Central memory CD8-positive, alpha-beta T cell (primary cell): ENCODE data around the gene CARMIL1.

Experiments used
- ATAC-seq: fragments of 150-1000 bp; cut with Tn5 transposase; replicated peaks from 2 replicates; pipeline ENCODE4 v1.10.0; 2022; ENCODE audit warnings: mild to moderate bottlenecking, moderate FRiP score, moderate number of reproducible peaks; ENCODE audit not compliant: poor library complexity, severe bottlenecking; ENCODE audit errors: extremely low read depth
- DNase-seq, 2 donors: peaks; one replicate each; pipeline ENCODE4 v3.0.0; 2021; ENCODE audit warnings: low spot score in 2 of 2
- H3K27ac Mint-ChIP-seq: one replicate; pipeline ENCODE4 v1.8.0; 2022; ENCODE audit warnings: low read depth, mild to moderate bottlenecking, moderate library complexity, mixed read lengths
- H3K27me3 Mint-ChIP-seq: one replicate; pipeline ENCODE4 v1.8.0; 2022; ENCODE audit warnings: mixed read lengths
- H3K36me3 Mint-ChIP-seq: one replicate; pipeline ENCODE4 v1.8.0; 2022; ENCODE audit warnings: mild to moderate bottlenecking, moderate library complexity, mixed read lengths; ENCODE audit not compliant: insufficient read depth
- H3K4me1 Mint-ChIP-seq: one replicate; pipeline ENCODE4 v1.8.0; 2022; ENCODE audit warnings: mixed read lengths
- H3K4me3 Mint-ChIP-seq: one replicate; pipeline ENCODE4 v1.8.0; 2022; ENCODE audit warnings: mild to moderate bottlenecking, moderate library complexity, mixed read lengths
- H3K9me3 Mint-ChIP-seq: one replicate; pipeline ENCODE4 v1.8.0; 2022; ENCODE audit warnings: mixed read lengths

CARMIL1 gene

DNA sequence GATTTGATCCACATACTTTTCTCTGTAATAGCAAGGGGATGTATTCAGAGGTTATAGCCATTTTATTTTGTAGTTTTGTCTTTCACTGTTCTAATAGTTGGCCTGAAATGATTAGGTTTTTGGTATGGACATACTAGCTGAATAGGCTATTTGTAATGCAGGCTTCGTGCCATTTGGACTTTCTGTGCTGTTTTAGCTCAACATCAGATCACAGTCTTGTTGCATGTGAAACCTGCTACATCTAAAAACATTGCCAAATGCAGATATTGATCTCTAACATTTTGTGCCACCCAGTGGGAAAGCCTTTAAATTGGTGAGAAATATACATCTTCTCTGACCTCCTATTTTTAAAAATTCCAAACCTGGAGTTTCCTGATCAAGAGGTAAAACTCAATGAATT is 215.3 kb downstream of the CARMIL1 start:
- Mint-ChIP-seq H3K9me3 (no peaks in the 10 kb centered on the region), H3K27me3 (no peaks in the 10 kb centered on the region), H3K4me3 (no peak overlapping the region), H3K36me3 (peaks cover 3% of the 10 kb centered on the region), H3K27ac (no peak overlapping the region), H3K4me1 (peaks cover 8% of the 10 kb centered on the region)
- DNase-seq (no peak), ATAC-seq (no peak)

DNA sequence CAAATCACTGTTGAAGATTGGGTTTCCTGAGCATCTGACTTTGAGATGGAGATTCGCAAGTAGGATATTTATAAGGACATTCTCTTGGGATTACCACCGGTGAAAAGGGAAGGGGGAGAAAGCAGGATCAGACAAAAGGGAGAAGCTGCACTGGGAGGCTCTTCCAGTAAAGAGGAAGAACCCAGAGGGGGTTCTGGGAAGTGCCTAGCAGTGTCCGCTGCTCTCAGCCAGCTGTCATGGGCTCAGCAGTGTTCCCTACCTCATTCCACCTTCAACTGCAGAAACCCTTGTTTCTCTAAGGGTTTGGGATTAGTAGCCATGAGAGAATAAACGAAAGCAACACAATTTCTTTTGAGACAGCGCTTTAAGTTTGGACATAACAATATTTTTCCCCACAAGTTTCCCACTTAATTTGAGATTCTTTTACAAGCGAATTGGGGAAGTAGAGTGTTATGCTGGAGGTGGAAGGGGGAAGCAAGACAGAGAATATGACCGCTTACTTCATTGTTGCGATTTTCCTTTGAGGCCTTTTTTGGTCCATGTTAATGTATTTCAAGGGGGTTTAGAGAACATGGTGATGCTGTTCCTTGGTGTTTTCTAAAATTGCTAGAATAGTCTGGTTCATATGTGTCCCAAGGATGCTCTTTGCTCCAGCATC is 218.3 kb downstream of the CARMIL1 start:
- no peak overlapping the region for H3K4me3 Mint-ChIP-seq
- DNase-seq: no peak

DNA sequence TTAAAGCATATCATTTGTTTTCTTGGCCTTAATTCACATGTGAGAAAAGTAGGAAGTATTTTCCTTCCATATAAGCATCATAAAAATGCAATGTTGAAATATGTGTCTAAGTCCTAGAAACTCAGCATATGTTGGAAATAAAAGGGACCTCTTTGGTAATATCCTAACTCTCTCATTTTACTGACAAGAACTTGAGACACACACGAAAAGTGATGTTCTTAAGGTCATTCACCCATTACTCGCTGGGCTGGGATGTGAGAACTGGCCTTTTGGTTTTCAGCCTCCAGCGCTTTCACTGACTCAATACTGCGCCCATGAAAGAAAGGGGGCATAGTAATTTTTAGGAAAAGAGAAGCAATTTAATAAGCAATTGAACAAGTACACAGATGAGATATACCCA is 219.3 kb downstream of the CARMIL1 start:
- H3K27ac Mint-ChIP-seq: no peak overlapping the region
- no peaks in the 10 kb centered on the region for H3K4me1 Mint-ChIP-seq

More for the DNA sequence above, 218.3 kb downstream of the CARMIL1 start:
- Mint-ChIP-seq H3K36me3 (no peaks in the 10 kb centered on the region), H3K4me1 (no peaks in the 10 kb centered on the region), H3K27ac (no peak overlapping the region), H3K9me3 (no peaks in the 10 kb centered on the region), H3K27me3 (no peaks in the 10 kb centered on the region)
- no peak for ATAC-seq

GRCh38 chr6:25499615-25500235 is 220.6 kb downstream of the CARMIL1 start:
- ATAC-seq: no peak
- Mint-ChIP-seq H3K9me3 (no peaks in the 10 kb centered on the region), H3K27ac (no peak overlapping the region), H3K4me1 (no peaks in the 10 kb centered on the region), H3K4me3 (no peak overlapping the region), H3K36me3 (no peaks in the 10 kb centered on the region), H3K27me3 (no peaks in the 10 kb centered on the region)
- no peak for DNase-seq

More for the DNA sequence above, 219.3 kb downstream of the CARMIL1 start:
- H3K36me3 Mint-ChIP-seq: no peaks in the 10 kb centered on the region
- H3K9me3 Mint-ChIP-seq: no peaks in the 10 kb centered on the region
- ATAC-seq (no peak), DNase-seq (no peak)
- H3K4me3 Mint-ChIP-seq: no peak overlapping the region
- no peaks in the 10 kb centered on the region for H3K27me3 Mint-ChIP-seq

DNA sequence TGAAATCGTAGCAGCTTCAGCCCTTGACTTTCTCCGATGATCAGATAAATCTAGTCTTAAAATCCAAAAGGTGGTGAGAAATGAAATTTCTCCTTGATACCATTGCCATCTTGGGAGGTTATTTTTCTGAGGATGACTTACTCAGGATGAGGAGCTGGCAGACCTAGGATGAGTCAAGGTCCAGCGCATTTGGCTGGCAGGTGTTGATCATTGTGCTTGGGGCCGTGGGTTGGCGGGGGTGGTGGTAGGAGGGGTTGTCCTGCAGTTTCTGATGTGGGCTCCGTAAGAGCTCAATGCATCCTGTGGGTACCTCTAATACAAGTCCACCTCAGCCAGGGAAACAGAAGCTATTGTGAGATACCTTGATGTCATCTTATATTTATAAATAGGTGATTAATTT is 224.5 kb downstream of the CARMIL1 start:
- Mint-ChIP-seq H3K27ac (no peak overlapping the region), H3K9me3 (no peaks in the 10 kb centered on the region), H3K4me3 (no peak overlapping the region), H3K27me3 (no peaks in the 10 kb centered on the region), H3K4me1 (no peaks in the 10 kb centered on the region), H3K36me3 (no peaks in the 10 kb centered on the region)
- DNase-seq (no peak), ATAC-seq (no peak)

DNA sequence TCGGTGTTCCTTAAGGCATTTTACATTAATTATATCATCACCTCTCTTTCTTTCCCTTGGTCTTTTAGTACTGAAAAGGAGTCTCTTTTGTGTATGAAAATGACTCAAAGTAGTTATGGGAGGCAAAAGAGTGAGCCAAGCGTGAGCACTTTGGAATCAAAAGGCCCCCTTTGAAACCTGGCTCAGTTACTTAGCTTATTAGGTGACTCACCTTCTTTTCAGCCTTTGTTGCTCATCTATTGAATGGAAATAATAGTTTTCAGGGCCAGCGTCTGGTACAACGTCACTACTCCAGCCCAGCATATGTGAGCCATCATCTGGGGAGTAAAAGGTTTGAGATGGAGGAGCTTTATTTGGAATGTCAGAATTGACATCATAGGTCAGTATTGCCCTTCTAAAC is 225.5 kb downstream of the CARMIL1 start:
- no peak overlapping the region for H3K27ac Mint-ChIP-seq
- no peaks in the 10 kb centered on the region for H3K9me3 Mint-ChIP-seq
- no peak for ATAC-seq
- H3K36me3 Mint-ChIP-seq: no peaks in the 10 kb centered on the region
- H3K27me3 Mint-ChIP-seq: no peaks in the 10 kb centered on the region
- H3K4me1 Mint-ChIP-seq: no peaks in the 10 kb centered on the region
- no peak overlapping the region for H3K4me3 Mint-ChIP-seq
- no peak for DNase-seq

- Mint-ChIP-seq H3K9me3 (no peaks in the 10 kb centered on the region), H3K4me3 (no peak overlapping the region), H3K27me3 (no peaks in the 10 kb centered on the region), H3K36me3 (no peaks in the 10 kb centered on the region), H3K27ac (no peak overlapping the region), H3K4me1 (no peaks in the 10 kb centered on the region)
- DNase-seq (no peak), ATAC-seq (no peak)
These were observed 226.8 kb downstream of the CARMIL1 start for GRCh38 chr6:25506020-25506419.

- no peaks in the 10 kb centered on the region for H3K27me3 Mint-ChIP-seq
- H3K9me3 Mint-ChIP-seq: no peaks in the 10 kb centered on the region
- no peak overlapping the region for H3K4me3 Mint-ChIP-seq
These were observed 228.9 kb downstream of the CARMIL1 start for GRCh38 chr6:25508051-25508450.

DNA sequence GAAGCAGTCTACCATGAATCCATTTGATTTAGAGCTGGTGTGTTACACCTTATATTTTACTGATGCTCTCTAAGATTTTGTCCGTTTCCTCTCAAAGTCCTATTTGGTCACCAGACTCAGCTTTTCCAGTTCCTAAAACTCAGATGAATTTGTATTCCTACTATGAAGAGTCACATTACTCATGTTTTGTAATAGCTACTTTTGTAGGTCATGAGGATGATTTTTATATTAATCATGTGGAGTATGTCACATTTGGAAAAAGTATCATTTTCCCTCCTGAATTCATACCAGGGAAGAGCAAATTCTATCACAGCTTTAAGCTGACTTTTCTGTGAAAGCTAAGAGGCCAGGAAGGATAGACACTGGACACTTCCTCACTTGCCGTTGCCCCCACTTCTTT is 232.2 kb downstream of the CARMIL1 start:
- no peaks in the 10 kb centered on the region for H3K27me3 Mint-ChIP-seq
- no peaks in the 10 kb centered on the region for H3K36me3 Mint-ChIP-seq
- DNase-seq (no peak), ATAC-seq (no peak)
- H3K4me3 Mint-ChIP-seq: no peak overlapping the region
- H3K4me1 Mint-ChIP-seq: no peaks in the 10 kb centered on the region
- no peak overlapping the region for H3K27ac Mint-ChIP-seq
- no peaks in the 10 kb centered on the region for H3K9me3 Mint-ChIP-seq

More at GRCh38 chr6:25508051-25508450, 228.9 kb downstream of the CARMIL1 start:
- no peak for ATAC-seq
- Mint-ChIP-seq H3K4me1 (no peaks in the 10 kb centered on the region), H3K36me3 (no peaks in the 10 kb centered on the region), H3K27ac (no peak overlapping the region)
- DNase-seq: no peak

GRCh38 chr6:25512560-25512959 is 233.4 kb downstream of the CARMIL1 start:
- Mint-ChIP-seq H3K36me3 (no peaks in the 10 kb centered on the region), H3K27me3 (no peaks in the 10 kb centered on the region), H3K27ac (no peak overlapping the region), H3K4me1 (no peaks in the 10 kb centered on the region), H3K9me3 (no peaks in the 10 kb centered on the region), H3K4me3 (no peak overlapping the region)
- DNase-seq: no peak
- no peak for ATAC-seq

- no peaks in the 10 kb centered on the region for H3K9me3 Mint-ChIP-seq
- no peaks in the 10 kb centered on the region for H3K4me1 Mint-ChIP-seq
- H3K36me3 Mint-ChIP-seq: peaks cover 5% of the 10 kb centered on the region
- H3K27me3 Mint-ChIP-seq: no peaks in the 10 kb centered on the region
- ATAC-seq (no peak), DNase-seq (no peak)
- no peak overlapping the region for H3K4me3 Mint-ChIP-seq
- no peak overlapping the region for H3K27ac Mint-ChIP-seq
These were observed 240.7 kb downstream of the CARMIL1 start for GRCh38 chr6:25519856-25520255.

DNA sequence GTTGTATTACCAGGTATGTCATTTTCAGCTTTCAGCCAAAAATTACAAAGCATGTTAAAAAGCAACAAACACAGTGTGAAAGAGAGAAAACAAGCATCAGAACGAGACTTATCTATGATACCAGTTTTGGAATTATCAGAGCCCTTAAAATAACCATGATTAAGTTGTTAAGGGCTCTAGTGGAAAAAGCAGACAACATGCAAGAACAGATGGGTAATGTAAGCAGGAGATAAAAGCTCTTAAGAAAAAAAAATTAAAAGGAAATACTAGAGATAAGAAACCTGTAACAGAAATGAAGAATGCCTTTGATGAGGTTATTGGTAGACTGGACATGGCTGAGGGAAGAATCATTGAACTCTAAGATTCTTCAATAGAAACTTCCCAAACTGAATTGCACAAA is 245.4 kb downstream of the CARMIL1 start:
- ATAC-seq (no peak), DNase-seq (no peak)
- no peaks in the 10 kb centered on the region for H3K27me3 Mint-ChIP-seq
- H3K4me3 Mint-ChIP-seq: no peak overlapping the region
- H3K27ac Mint-ChIP-seq: no peak overlapping the region
- no peaks in the 10 kb centered on the region for H3K9me3 Mint-ChIP-seq
- H3K4me1 Mint-ChIP-seq: no peaks in the 10 kb centered on the region
- peaks cover 5% of the 10 kb centered on the region for H3K36me3 Mint-ChIP-seq

DNA sequence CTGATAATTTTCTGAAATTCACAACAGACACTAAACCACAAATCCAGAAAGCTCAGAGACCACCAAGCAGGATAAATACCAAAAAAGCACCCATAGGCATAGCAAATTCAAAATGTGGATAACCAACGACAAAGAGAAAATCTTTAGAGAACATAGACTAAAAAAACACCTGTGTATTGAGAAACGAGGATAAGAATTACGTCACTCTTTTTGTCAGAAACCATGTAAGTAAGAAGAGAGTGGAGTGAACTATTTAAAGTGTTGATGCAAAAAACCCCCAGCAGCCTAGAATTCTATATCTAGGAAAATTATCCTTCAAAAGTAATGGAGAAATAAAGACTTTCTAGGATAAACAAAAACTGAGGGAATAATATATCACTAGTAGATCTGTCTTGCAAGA is 245.9 kb downstream of the CARMIL1 start:
- no peak overlapping the region for H3K27ac Mint-ChIP-seq
- DNase-seq (no peak), ATAC-seq (no peak)
- H3K4me3 Mint-ChIP-seq: no peak overlapping the region
- H3K27me3 Mint-ChIP-seq: no peaks in the 10 kb centered on the region
- no peaks in the 10 kb centered on the region for H3K9me3 Mint-ChIP-seq
- no peaks in the 10 kb centered on the region for H3K4me1 Mint-ChIP-seq
- peaks cover 5% of the 10 kb centered on the region for H3K36me3 Mint-ChIP-seq
